H9 (cell line): ENCODE data around the gene AZGP1. TPM values are rescaled to one million over a fixed set of nuclear protein-coding genes. Genes with fewer than 3 reads are reported as not detected.

Experiments used
- DNase-seq: peaks from one replicate; pipeline ENCODE4 v3.0.0-alpha.2; 2017
- H2AFZ ChIP-seq: one replicate; pipeline ENCODE4 v1.6.1; 2013; ENCODE audit warnings: mild to moderate bottlenecking, low read length, control low read depth, moderate library complexity
- H2AK5ac ChIP-seq: 2 replicates; pipeline ENCODE4 v1.6.1; 2013; ENCODE audit warnings: low read length, control low read depth, mixed read lengths; ENCODE audit not compliant: insufficient read length
- H2BK120ac ChIP-seq: one replicate; pipeline ENCODE4 v1.6.1; 2013; ENCODE audit warnings: low read depth, mild to moderate bottlenecking, low read length, control low read depth, inconsistent platforms; ENCODE audit not compliant: poor library complexity, severe bottlenecking
- H2BK12ac ChIP-seq: 2 replicates; pipeline ENCODE4 v1.6.1; 2013; ENCODE audit warnings: low read length, control low read depth, mixed read lengths, low read depth; ENCODE audit not compliant: insufficient read length
- H2BK15ac ChIP-seq: 2 replicates; pipeline ENCODE4 v1.6.1; 2013; ENCODE audit warnings: low read depth, low read length, control low read depth
- H2BK20ac ChIP-seq: one replicate; pipeline ENCODE4 v1.6.1; 2013; ENCODE audit warnings: low read depth, mild to moderate bottlenecking, low read length, control low read depth, inconsistent platforms; ENCODE audit not compliant: poor library complexity, severe bottlenecking
- H2BK5ac ChIP-seq: 2 replicates; pipeline ENCODE4 v1.6.1; 2013; ENCODE audit warnings: low read length, control low read depth, mixed read lengths; ENCODE audit not compliant: insufficient read length
- H3K14ac ChIP-seq: 2 replicates; pipeline ENCODE4 v1.6.1; 2013; ENCODE audit warnings: low read length, control low read depth; ENCODE audit not compliant: insufficient read depth
- H3K18ac ChIP-seq: 2 replicates; pipeline ENCODE4 v1.6.1; 2013; ENCODE audit warnings: low read depth, mild to moderate bottlenecking, mixed read lengths, low read length, control low read depth; ENCODE audit not compliant: insufficient read length
- H3K23ac ChIP-seq: 2 replicates; pipeline ENCODE4 v1.6.1; 2013; ENCODE audit warnings: low read length, control low read depth, mixed read lengths, low read depth; ENCODE audit not compliant: insufficient read length
- H3K23me2 ChIP-seq: 2 replicates; pipeline ENCODE4 v1.6.1; 2013; ENCODE audit warnings: low read depth, mild to moderate bottlenecking, mixed read lengths, low read length, control low read depth; ENCODE audit not compliant: insufficient read length, poor library complexity, severe bottlenecking
- H3K27ac ChIP-seq: 2 replicates; pipeline ENCODE4 v1.5.1; 2013; ENCODE audit warnings: low read length, control low read depth, mixed read lengths, low read depth; ENCODE audit not compliant: insufficient read length
- H3K27me3 ChIP-seq: 2 replicates; pipeline ENCODE4 v1.6.1; 2013; ENCODE audit warnings: low read length, control low read depth, inconsistent platforms; ENCODE audit not compliant: insufficient read depth
- H3K4ac ChIP-seq: 2 replicates; pipeline ENCODE4 v1.6.1; 2013; ENCODE audit warnings: low read depth, mild to moderate bottlenecking, control low read depth, inconsistent platforms, low read length, moderate library complexity
- H3K4me1 ChIP-seq: 2 replicates; pipeline ENCODE4 v1.6.1; 2013; ENCODE audit warnings: low read length, control low read depth, inconsistent platforms; ENCODE audit not compliant: insufficient read depth
- H3K4me2 ChIP-seq: 2 replicates; pipeline ENCODE4 v1.6.1; 2013; ENCODE audit warnings: low read length, control low read depth, mixed read lengths; ENCODE audit not compliant: insufficient read length, insufficient read depth
- H3K56ac ChIP-seq: 2 replicates; pipeline ENCODE4 v1.6.1; 2013; ENCODE audit warnings: low read depth, mild to moderate bottlenecking, mixed read lengths, low read length, control low read depth; ENCODE audit not compliant: insufficient read length
- H3K79me1 ChIP-seq: 2 replicates; pipeline ENCODE4 v1.6.1; 2013; ENCODE audit warnings: low read depth, mild to moderate bottlenecking, moderate library complexity, low read length, control low read depth, inconsistent platforms; ENCODE audit not compliant: insufficient read depth, poor library complexity, severe bottlenecking
- H3K79me2 ChIP-seq: 2 replicates; pipeline ENCODE4 v1.6.1; 2013; ENCODE audit warnings: low read length, control low read depth, inconsistent platforms; ENCODE audit not compliant: insufficient read depth
- H3K9ac ChIP-seq: 2 replicates; pipeline ENCODE4 v1.6.1; 2013; ENCODE audit warnings: low read length, control low read depth, mixed read lengths; ENCODE audit not compliant: insufficient read length; ENCODE audit errors: extremely low read depth
- H3K9me3 ChIP-seq: one replicate; pipeline ENCODE4 v1.6.1; 2013; ENCODE audit warnings: low read depth, low read length, inconsistent platforms; ENCODE audit not compliant: control insufficient read depth
- H3T11ph ChIP-seq: one replicate; pipeline ENCODE4 v1.6.1; 2013; ENCODE audit warnings: mild to moderate bottlenecking, low read length, control low read depth, inconsistent platforms
- H4K20me1 ChIP-seq: one replicate; pipeline ENCODE4 v1.6.1; 2013; ENCODE audit not compliant: control insufficient read depth, insufficient read length, insufficient read depth
- H4K5ac ChIP-seq: 2 replicates; pipeline ENCODE4 v1.6.1; 2013; ENCODE audit warnings: low read depth, mild to moderate bottlenecking, mixed read lengths, low read length, control low read depth; ENCODE audit not compliant: insufficient read length
- H4K8ac ChIP-seq: replicated peaks from 2 replicates; pipeline ENCODE4 v1.6.1; 2013; ENCODE audit warnings: low read length, control low read depth, mixed read lengths, low read depth; ENCODE audit not compliant: insufficient read length
- H4K91ac ChIP-seq: 2 replicates; pipeline ENCODE4 v1.6.1; 2013; ENCODE audit warnings: low read depth, mild to moderate bottlenecking, moderate library complexity, mixed read lengths, low read length, control low read depth; ENCODE audit not compliant: insufficient read length
- H3K27ac Mint-ChIP-seq, 3 experiments: 2 replicates in 2 of 3; 3 replicates in 1 of 3; pipeline ENCODE4 v1.8.0; 2020 to 2021; ENCODE audit warnings: mixed read lengths in 3 of 3, mild to moderate bottlenecking in 1 of 3, moderate library complexity in 1 of 3
- H3K27me3 Mint-ChIP-seq: 2 replicates; pipeline ENCODE4 v1.8.0; 2021; ENCODE audit warnings: low read depth, mild to moderate bottlenecking, moderate library complexity, mixed read lengths
- H3K36me3 Mint-ChIP-seq, 3 experiments: 2 replicates in 2 of 3; 3 replicates in 1 of 3; pipeline ENCODE4 v1.8.0; 2020 to 2021; ENCODE audit warnings: low read depth in 3 of 3, mixed read lengths in 3 of 3; ENCODE audit not compliant: insufficient read depth in 1 of 3
- H3K4me1 Mint-ChIP-seq, 2 experiments: 2 replicates each; pipeline ENCODE4 v1.8.0; 2020; ENCODE audit warnings: mixed read lengths in 2 of 2
- H3K4me3 Mint-ChIP-seq, 2 experiments: 2 replicates in 1 of 2; 3 replicates in 1 of 2; pipeline ENCODE4 v1.8.0; 2020 to 2021; ENCODE audit warnings: mild to moderate bottlenecking in 2 of 2, mixed read lengths in 2 of 2, moderate library complexity in 1 of 2
- H3K9me3 Mint-ChIP-seq, 2 experiments: 2 replicates in 1 of 2; 3 replicates in 1 of 2; pipeline ENCODE4 v1.8.0; 2020; ENCODE audit warnings: mild to moderate bottlenecking in 2 of 2, mixed read lengths in 2 of 2, moderate library complexity in 1 of 2
- CTCF ChIP-seq: fragments of 200-600 bp; sonication (generic); conservative IDR thresholded peaks from 3 replicates; pipeline ENCODE4 v1.8.0; 2021; ENCODE audit warnings: antibody characterized with exemption, mild to moderate bottlenecking
- WGBS: extraction: QIAGEN DNeasy Blood & Tissue Kit; methylation state at CpG from one replicate; pipeline ENCODE4 v1.1.7; 2013; ENCODE audit warnings: missing lambda C conversion rate, low lambda C conversion rate, mixed read lengths; ENCODE audit not compliant: insufficient read length; ENCODE audit errors: extremely low coverage; 5-methylcytosine and 5-hydroxymethylcytosine counted together
- total RNA-seq: library from RNA; stranded (reverse); gene quantifications from 2 replicates; pipeline ENCODE4 v1.2.1, GENCODE V29; 2021

Gene AZGP1
- total RNA-seq, 1 experiment from 2014 or later, result not detected

GRCh38 chr7:99918959-99919813 is 56.6 kb downstream of the AZGP1 start, which contains the start of gene TRIM4:
Gene TRIM4 (minus strand): TSS chr7:99919530. CDS start chr7:99919401, 129 bp downstream.
- no peaks in the 10 kb centered on the region for H4K20me1 ChIP-seq
- no peak within 1 kb of the TSS for H4K91ac ChIP-seq
- no peak within 1 kb of the TSS for H3K23ac ChIP-seq
- no peaks in the 10 kb centered on the region for H3K27me3 ChIP-seq
- H3K4me1 ChIP-seq, result no peaks in the 10 kb centered on the region
- peaks cover 5% of the 10 kb centered on the region for H3K27me3 Mint-ChIP-seq
- no peak within 1 kb of the TSS for H2AK5ac ChIP-seq
- H3K9me3 Mint-ChIP-seq, result peaks cover 25 to 29% of the 10 kb centered on the region in 2 experiments
- H3K18ac ChIP-seq, result no peak within 1 kb of the TSS
- H2BK15ac ChIP-seq, result no peak within 1 kb of the TSS
- no peak within 1 kb of the TSS for H4K8ac ChIP-seq
- peak within 1 kb of the TSS in 2 of 3 experiments; percentile 31 to 80; a peak in 3 of 7 replicates for H3K27ac Mint-ChIP-seq
- WGBS, result no CpG with 5 or more reads among the region's 81 CpGs
- no peak for TF ChIP-seq CTCF
- no peak within 1 kb of the TSS for H3K56ac ChIP-seq
- no peak within 1 kb of the TSS for H2BK12ac ChIP-seq
- H2BK5ac ChIP-seq, result no peak within 1 kb of the TSS
- no peaks in the 10 kb centered on the region for H3K23me2 ChIP-seq
- no peak within 1 kb of the TSS for H3K14ac ChIP-seq
- no peak within 1 kb of the TSS for H3T11ph ChIP-seq
- H3K79me1 ChIP-seq, result no peaks in the 10 kb centered on the region
- no peak within 1 kb of the TSS for H2BK120ac ChIP-seq
- H3K9me3 ChIP-seq, result peaks cover 8% of the 10 kb centered on the region
- DNase-seq, result no peak
- H2BK20ac ChIP-seq, result no peak within 1 kb of the TSS
- peak within 1 kb of the TSS; percentile 75 for H3K4me3 Mint-ChIP-seq
- H3K36me3 Mint-ChIP-seq, result peaks cover 19 to 35% (median 22%) of the 10 kb centered on the region in 3 experiments
- peak within 1 kb of the TSS; percentile 2 for H3K9ac ChIP-seq
- no peak within 1 kb of the TSS for H2AFZ ChIP-seq
- no peak within 1 kb of the TSS for H3K27ac ChIP-seq
- H3K4me1 Mint-ChIP-seq, result 0 out of 4 replicates have a peak, but pooled peaks cover 0 to 2% of the 10 kb centered on the region in 2 experiments
- H3K4me2 ChIP-seq, result peak within 1 kb of the TSS; percentile 30
- H4K5ac ChIP-seq, result no peak within 1 kb of the TSS
- H3K4ac ChIP-seq, result no peak within 1 kb of the TSS
- H3K79me2 ChIP-seq, result no peaks in the 10 kb centered on the region

Other genes starting within 250 kb of the AZGP1 start
- gene CYP3A7, start 240.8 kb downstream of the AZGP1 start, total RNA-seq, result not detected in 2 replicates
- not detected in 2 replicates for gene CYP3A4, start 191.8 kb downstream of the AZGP1 start, total RNA-seq
- gene CYP3A43, start 148.0 kb downstream of the AZGP1 start, total RNA-seq, result not detected in 2 replicates
- gene OR2AE1, start 99.0 kb downstream of the AZGP1 start, total RNA-seq, result not detected in 2 replicates
- 6.9 and 7.3 TPM in 2 replicates for gene TRIM4, start 56.5 kb downstream of the AZGP1 start, total RNA-seq
- 1.4 and 2.3 TPM in 2 replicates for gene GJC3, start 46.4 kb downstream of the AZGP1 start, total RNA-seq
- 28.2 and 29.8 TPM in 2 replicates for gene ZKSCAN1, start 39.6 kb upstream of the AZGP1 start, total RNA-seq
- gene ZSCAN21, start 73.7 kb upstream of the AZGP1 start, total RNA-seq, result 23.5 and 24.3 TPM in 2 replicates
- gene ZNF3, start 105.7 kb upstream of the AZGP1 start, total RNA-seq, result 60.4 and 62.8 TPM in 2 replicates
- gene COPS6, start 112.9 kb upstream of the AZGP1 start, total RNA-seq, result 140 and 144 TPM in 2 replicates
- gene MCM7, start 125.4 kb upstream of the AZGP1 start, total RNA-seq, result 387 and 390 TPM in 2 replicates
- 18.8 and 20.2 TPM in 2 replicates for gene AP4M1, start 125.6 kb upstream of the AZGP1 start, total RNA-seq
- gene TAF6, start 143.3 kb upstream of the AZGP1 start, total RNA-seq, result 87.1 and 88.9 TPM in 2 replicates
- gene CNPY4, start 143.6 kb upstream of the AZGP1 start, total RNA-seq, result 10.4 and 12.3 TPM in 2 replicates
- 1.6 and 1.9 TPM in 2 replicates for gene MBLAC1, start 150.9 kb upstream of the AZGP1 start, total RNA-seq
- 164 and 179 TPM in 2 replicates for gene LAMTOR4, start 172.9 kb upstream of the AZGP1 start, total RNA-seq
- gene TRAPPC14, start 182.7 kb upstream of the AZGP1 start, total RNA-seq, result 31.8 and 32.8 TPM in 2 replicates
- gene GAL3ST4, start 192.6 kb upstream of the AZGP1 start, total RNA-seq, result 6.0 and 7.0 TPM in 2 replicates
- 39.5 and 45.2 TPM in 2 replicates for gene GPC2, start 201.3 kb upstream of the AZGP1 start, total RNA-seq
- 2.6 and 3.1 TPM in 2 replicates for gene STAG3, start 201.9 kb upstream of the AZGP1 start, total RNA-seq
- gene PVRIG, start 243.9 kb upstream of the AZGP1 start, total RNA-seq, result 0.50 and 0.70 TPM in 2 replicates